H1 (cell line): ENCODE measurements around the gene SIRT5. TPM values are rescaled to one million over a fixed set of nuclear protein-coding genes. Genes with fewer than 3 reads are reported as not detected.

Experiments used
- CTCF ChIA-PET: fragments of 300-600 bp; sonication (Branson Sonifier 250); formaldehyde crosslinking; loops from one replicate; lab custom pipeline; 2021; ENCODE audit not compliant: partially characterized antibody; lab: Charles Lee
- POLR2A ChIA-PET: fragments of 300-600 bp; sonication (Branson Sonifier 250); formaldehyde crosslinking; loops from one replicate; lab custom pipeline; 2021; ENCODE audit warnings: inconsistent platforms; ENCODE audit not compliant: partially characterized antibody; lab: Charles Lee
- DNase-seq, 2 experiments: peaks; one replicate each; pipeline versions ENCODE4 v3.0.0 to v3.0.0-alpha.2; 2010 to 2022; ENCODE audit warnings: low spot score in 2 of 2, low read depth in 1 of 2, mixed read lengths in 1 of 2
- FAIRE-seq: peaks from 2 replicates; lab custom pipeline; 2011; peaks lifted over from hg19 to GRCh38; lab: Jason Lieb, UNC
- H2AFZ ChIP-seq: 2 replicates; pipeline ENCODE4 v1.8.1; 2012; ENCODE audit warnings: low read length, inconsistent platforms
- H2AK5ac ChIP-seq: 2 replicates; pipeline ENCODE4 v1.6.1; 2013; ENCODE audit warnings: low read depth, low read length
- H2BK120ac ChIP-seq: replicated peaks from 2 replicates; pipeline ENCODE3; 2013; ENCODE audit warnings: low read depth, low read length, inconsistent platforms
- H2BK12ac ChIP-seq: 2 replicates; pipeline ENCODE4 v1.6.1; 2013; ENCODE audit warnings: low read depth, low read length
- H2BK15ac ChIP-seq: 2 replicates; pipeline ENCODE4 v1.6.1; 2013; ENCODE audit warnings: low read length
- H2BK20ac ChIP-seq: 2 replicates; pipeline ENCODE4 v1.6.1; 2013; ENCODE audit warnings: low read length
- H2BK5ac ChIP-seq: 2 replicates; pipeline ENCODE4 v1.6.1; 2013; ENCODE audit warnings: low read depth, low read length
- H3K14ac ChIP-seq: 2 replicates; pipeline ENCODE4 v1.6.1; 2013; ENCODE audit warnings: inconsistent platforms; ENCODE audit not compliant: insufficient read length
- H3K18ac ChIP-seq: 2 replicates; pipeline ENCODE4 v1.6.1; 2013; ENCODE audit warnings: low read length; ENCODE audit errors: extremely low read depth
- H3K23ac ChIP-seq: 2 replicates; pipeline ENCODE4 v1.6.1; 2013; ENCODE audit warnings: inconsistent platforms; ENCODE audit not compliant: insufficient read length
- H3K23me2 ChIP-seq: 2 replicates; pipeline ENCODE4 v1.6.1; 2013; ENCODE audit warnings: low read depth, low read length
- H3K27ac ChIP-seq: 2 replicates; pipeline ENCODE4 v1.6.1; 2011; ENCODE audit warnings: low read depth, low read length, inconsistent platforms
- H3K27me3 ChIP-seq, 4 experiments: replicated peaks in 1 of 4; 1 replicate in 1 of 4; 2 replicates in 3 of 4; pipeline versions ENCODE4 v1.6.1 to v1.8.1; 2011 to 2013; ENCODE audit warnings: low read length in 3 of 4, mild to moderate bottlenecking in 3 of 4, inconsistent platforms in 2 of 4, mixed read lengths in 2 of 4, moderate library complexity in 1 of 4; ENCODE audit not compliant: control insufficient read depth in 3 of 4, insufficient read depth in 3 of 4; ENCODE audit errors: extremely low read depth in 1 of 4
- H3K36me3 ChIP-seq, 4 experiments: 2 replicates each; pipeline versions ENCODE4 v1.6.1 to v1.8.1; 2011 to 2013; ENCODE audit warnings: mild to moderate bottlenecking in 4 of 4, low read length in 3 of 4, moderate library complexity in 2 of 4, control low read depth in 1 of 4, inconsistent platforms in 1 of 4; ENCODE audit not compliant: insufficient read depth in 4 of 4, control insufficient read depth in 2 of 4
- H3K4ac ChIP-seq: replicated peaks from 2 replicates; pipeline ENCODE3; 2013; ENCODE audit warnings: low read length, low read depth, mixed read lengths, inconsistent platforms; ENCODE audit not compliant: insufficient read length
- H3K4me1 ChIP-seq, 4 experiments: replicated peaks in 1 of 4; 1 replicate in 1 of 4; 2 replicates in 3 of 4; pipeline versions ENCODE4 v1.6.1 to v1.8.1; 2011 to 2013; ENCODE audit warnings: low read length in 3 of 4, inconsistent platforms in 2 of 4, mixed read lengths in 1 of 4; ENCODE audit not compliant: insufficient read depth in 4 of 4, control insufficient read depth in 3 of 4
- H3K4me2 ChIP-seq, 2 experiments: 2 replicates each; pipeline versions ENCODE4 v1.6.1 to v1.8.1; 2011 to 2013; ENCODE audit warnings: low read depth in 2 of 2, low read length in 2 of 2, control low read depth in 1 of 2, inconsistent platforms in 1 of 2, mild to moderate bottlenecking in 1 of 2; ENCODE audit not compliant: insufficient read depth in 1 of 2
- H3K4me3 ChIP-seq, 4 experiments: fragments of 200-600, 300-600 bp in 1 of 4; sonication (generic), shearing (Covaris generic), sonication (Bioruptor Twin) in 1 of 4; 2 replicates each; pipeline versions ENCODE4 v1.5.1 to v1.8.1; 2011 to 2016; ENCODE audit warnings: low read length in 4 of 4, low read depth in 3 of 4, control low read depth in 2 of 4, inconsistent platforms in 2 of 4, mild to moderate bottlenecking in 2 of 4, mixed read lengths in 1 of 4, moderate library complexity in 1 of 4; ENCODE audit not compliant: insufficient read depth in 2 of 4; ENCODE audit errors: extremely low read depth in 1 of 4
- H3K56ac ChIP-seq: replicated peaks from 2 replicates; pipeline ENCODE3; 2013; ENCODE audit warnings: low read depth, mild to moderate bottlenecking, mixed read lengths, low read length, inconsistent platforms; ENCODE audit not compliant: insufficient read length
- H3K79me1 ChIP-seq: 2 replicates; pipeline ENCODE4 v1.6.1; 2013; ENCODE audit warnings: low read depth, low read length, control low read depth
- H3K79me2 ChIP-seq, 2 experiments: 2 replicates each; pipeline versions ENCODE4 v1.6.1 to v1.8.1; 2012 to 2013; ENCODE audit warnings: low read length in 2 of 2, mild to moderate bottlenecking in 2 of 2, inconsistent platforms in 1 of 2; ENCODE audit not compliant: insufficient read depth in 2 of 2, control insufficient read depth in 1 of 2
- H3K9ac ChIP-seq, 4 experiments: replicated peaks in 1 of 4; 1 replicate in 1 of 4; 2 replicates in 3 of 4; pipeline versions ENCODE4 v1.6.1 to v1.8.1; 2011 to 2013; ENCODE audit warnings: low read depth in 3 of 4, low read length in 3 of 4, control low read depth in 2 of 4, mild to moderate bottlenecking in 2 of 4, moderate library complexity in 2 of 4, inconsistent platforms in 1 of 4; ENCODE audit errors: extremely low read depth in 1 of 4
- H3K9me3 ChIP-seq, 2 experiments: 2 replicates each; pipeline versions ENCODE4 v1.6.1 to v1.8.1; 2012 to 2013; ENCODE audit warnings: mild to moderate bottlenecking in 2 of 2, moderate library complexity in 2 of 2, control low read depth in 1 of 2, inconsistent platforms in 1 of 2, low read depth in 1 of 2, low read length in 1 of 2, mixed read lengths in 1 of 2; ENCODE audit not compliant: insufficient read depth in 2 of 2
- H4K20me1 ChIP-seq, 2 experiments: replicated peaks in 1 of 2; 2 replicates each; pipeline versions ENCODE3 to v1.8.1; 2011 to 2013; ENCODE audit warnings: inconsistent platforms in 2 of 2, low read length in 2 of 2, mild to moderate bottlenecking in 1 of 2; ENCODE audit not compliant: insufficient read depth in 2 of 2, control insufficient read depth in 1 of 2
- H4K5ac ChIP-seq: 2 replicates; pipeline ENCODE4 v1.6.1; 2013; ENCODE audit warnings: low read length, low read depth, mixed read lengths, inconsistent platforms; ENCODE audit not compliant: insufficient read length
- H4K8ac ChIP-seq: 2 replicates; pipeline ENCODE4 v1.8.0; 2013; ENCODE audit warnings: mild to moderate bottlenecking, moderate library complexity, low read length, inconsistent platforms; ENCODE audit not compliant: insufficient read depth; ENCODE audit errors: extremely low read depth
- H4K91ac ChIP-seq: replicated peaks from 2 replicates; pipeline ENCODE3; 2013; ENCODE audit warnings: low read length, mixed read lengths, inconsistent platforms; ENCODE audit not compliant: insufficient read length
- ASH2L ChIP-seq: fragments of 200-600, 300-600 bp; sonication (generic); IDR thresholded peaks from one replicate; pipeline ENCODE4 v1.7.1; 2017; ENCODE audit warnings: low read length
- CBX5 ChIP-seq: fragments of 300-800, 300-1000 bp; sonication (generic); IDR thresholded peaks from 2 replicates; pipeline ENCODE4 v1.7.1; 2016; ENCODE audit warnings: antibody characterized with exemption, low read length, low read depth
- EGR1 ChIP-seq: IDR thresholded peaks from 2 replicates; pipeline ENCODE4 v1.6.1; 2011; ENCODE audit warnings: low read depth, low read length, borderline replicate concordance
- FOSL1 ChIP-seq: IDR thresholded peaks from 2 replicates; pipeline ENCODE4 v1.6.1; 2011; ENCODE audit warnings: mild to moderate bottlenecking, low read depth, low read length, moderate library complexity; ENCODE audit not compliant: insufficient read depth
- RNF2 ChIP-seq: fragments of 200-900, 300-1000 bp; sonication (generic); IDR thresholded peaks from 2 replicates; pipeline ENCODE4 v1.7.1; 2016; ENCODE audit warnings: borderline replicate concordance, low read depth, mild to moderate bottlenecking, antibody characterized with exemption, low read length; ENCODE audit not compliant: poor library complexity, severe bottlenecking; ENCODE audit errors: missing control alignments
- SIRT6 ChIP-seq: IDR thresholded peaks from one replicate; pipeline ENCODE4 v1.7.1; 2012; ENCODE audit warnings: low read length, inconsistent platforms
- SP4 ChIP-seq: IDR thresholded peaks from 2 replicates; pipeline ENCODE4 v1.6.1; 2012; ENCODE audit warnings: low read length, inconsistent platforms
- USF2 ChIP-seq: IDR thresholded peaks from 2 replicates; pipeline ENCODE4 v1.6.1; 2011; ENCODE audit warnings: low read length, improper control_type of control experiment
- whole genome bisulfite sequencing, 2 experiments: shearing (Covaris generic) in 1 of 2; methylation state at CpG; one replicate each; pipeline versions ENCODE4 v1.1.6 to v1.1.7; 2013 to 2015; ENCODE audit warnings: low lambda C conversion rate in 2 of 2, mixed read lengths in 2 of 2, inconsistent platforms in 1 of 2, low coverage in 1 of 2, missing lambda C conversion rate in 1 of 2; ENCODE audit not compliant: insufficient replicate concordance in 2 of 2, insufficient coverage in 1 of 2, insufficient read length in 1 of 2; ENCODE audit errors: extremely low coverage in 1 of 2, missing lambda C conversion rate in 1 of 2; 5-methylcytosine and 5-hydroxymethylcytosine counted together
- polyA plus RNA-seq, 7 experiments: library from polyadenylated mRNA; depleted of rRNA in 3 of 7; stranded (reverse) in 5 of 7; unstranded in 2 of 7; fragments of >200 nt in 5 of 7; fragments of 200-250 nt in 2 of 7; gene quantifications; 1 replicate in 5 of 7; 2 replicates in 1 of 7; 4 replicates in 1 of 7; pipeline versions ENCODE4 v1.2.1 to v1.2.3, GENCODE V29; 2011 to 2013; ENCODE audit warnings: missing spikeins in 2 of 7, mixed read lengths in 2 of 7
- total RNA-seq: library from RNA; stranded (reverse); fragmentation: NEBNext Ultra II Directional; extraction: Animal tissue kit (Norgen Biotek cat#: 25700); gene quantifications from 2 replicates; pipeline ENCODE4 v1.2.1, GENCODE V29; 2021
- TF ChIP-seq, protein P1 (sequence below), 3 experiments: IDR thresholded peaks; 1 replicate in 2 of 3; 2 replicates in 1 of 3; pipeline versions ENCODE4 v1.5.1 to v1.6.1; 2011; ENCODE audit warnings: low read length in 3 of 3, mild to moderate bottlenecking in 3 of 3, inconsistent platforms in 2 of 3, low read depth in 1 of 3, moderate library complexity in 1 of 3; ENCODE audit not compliant: insufficient read depth in 1 of 3; ENCODE audit errors: control extremely low read depth in 1 of 3

SIRT5 gene
- total and polyA plus RNA-seq, 2 of the 8 experiments (the other 6 are each of a cell fraction or from before 2014, with no cell fraction given): 7.4 to 14.7 TPM

DNA sequence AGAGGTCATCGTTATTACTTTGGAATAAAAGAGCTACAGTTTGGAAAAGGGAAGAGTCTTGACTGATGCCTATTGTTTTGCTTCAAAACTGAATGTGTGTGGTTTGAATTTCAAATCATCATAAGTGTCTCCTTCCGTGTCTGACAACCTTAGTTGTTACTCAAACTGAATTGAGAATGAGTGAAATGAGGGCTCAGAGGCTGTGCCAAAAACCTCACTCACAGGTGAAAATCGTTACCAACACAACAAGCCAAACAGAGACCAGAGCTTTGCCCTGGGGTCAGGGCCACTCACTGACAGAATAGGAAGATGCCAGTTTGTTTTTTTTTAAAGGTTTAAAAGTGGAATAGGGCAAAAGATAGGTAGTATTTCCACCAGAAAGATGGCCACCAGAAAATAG, 15.2 kb upstream of the SIRT5 start:
- 81% methylated on average over 3 of the region's 3 CpGs; no CpG with 5 or more reads in 1 of the 2 experiments for WGBS, 2 experiments
- Histone ChIP-seq H3K79me1 (no peaks in the 10 kb centered on the region), H3K18ac (no peak overlapping the region), H3K79me2 (no peaks in the 10 kb centered on the region), H3K9ac (no peak overlapping the region), H4K8ac (no peak overlapping the region), H2BK15ac (no peak overlapping the region), H2BK12ac (no peak overlapping the region), H2AFZ (peak overlapping the region; percentile 55; the same call in 1 of the 2 replicates), H3K27ac (no peak overlapping the region), H3K4ac (no peak overlapping the region), H2BK20ac (no peak overlapping the region), H3K23me2 (no peaks in the 10 kb centered on the region), H3K4me1 (peaks cover 3 to 9% (median 5%) of the 10 kb centered on the region in 4 experiments; a peak in 6 of 7 replicates), H2BK120ac (no peak overlapping the region), H2AK5ac (no peak overlapping the region), H4K91ac (no peak overlapping the region), H4K5ac (no peak overlapping the region), H3K27me3 (no peaks in the 10 kb centered on the region), H3K14ac (no peak overlapping the region), H3K23ac (no peak overlapping the region), H3K9me3 (no peaks in the 10 kb centered on the region), H3K36me3 (no peaks in the 10 kb centered on the region), H3K4me3 (no peak overlapping the region), H3K56ac (no peak overlapping the region), H4K20me1 (no peaks in the 10 kb centered on the region), H3K4me2 (no peak overlapping the region), H2BK5ac (no peak overlapping the region)
- CTCF ChIA-PET: interaction anchor here (0.6 to 2.6 kb wide), 4 partner anchors 16 to 178 kb away, joined by 3 to 5 read pairs (median 3); no protein-coding TSS in a partner anchor
- POLR2A ChIA-PET: interaction anchor here (0.6 to 2.4 kb wide), 3 partner anchors 13 to 218 kb away, joined by 3 to 5 read pairs (median 3); partner anchors contain the start of gene NOL7
- FAIRE-seq: no peak
- DNase-seq: no peak
- no peak for TF ChIP-seq ASH2L
- no peak for TF ChIP-seq CBX5
- TF ChIP-seq FOSL1: no peak
- TF ChIP-seq, protein P1, sequence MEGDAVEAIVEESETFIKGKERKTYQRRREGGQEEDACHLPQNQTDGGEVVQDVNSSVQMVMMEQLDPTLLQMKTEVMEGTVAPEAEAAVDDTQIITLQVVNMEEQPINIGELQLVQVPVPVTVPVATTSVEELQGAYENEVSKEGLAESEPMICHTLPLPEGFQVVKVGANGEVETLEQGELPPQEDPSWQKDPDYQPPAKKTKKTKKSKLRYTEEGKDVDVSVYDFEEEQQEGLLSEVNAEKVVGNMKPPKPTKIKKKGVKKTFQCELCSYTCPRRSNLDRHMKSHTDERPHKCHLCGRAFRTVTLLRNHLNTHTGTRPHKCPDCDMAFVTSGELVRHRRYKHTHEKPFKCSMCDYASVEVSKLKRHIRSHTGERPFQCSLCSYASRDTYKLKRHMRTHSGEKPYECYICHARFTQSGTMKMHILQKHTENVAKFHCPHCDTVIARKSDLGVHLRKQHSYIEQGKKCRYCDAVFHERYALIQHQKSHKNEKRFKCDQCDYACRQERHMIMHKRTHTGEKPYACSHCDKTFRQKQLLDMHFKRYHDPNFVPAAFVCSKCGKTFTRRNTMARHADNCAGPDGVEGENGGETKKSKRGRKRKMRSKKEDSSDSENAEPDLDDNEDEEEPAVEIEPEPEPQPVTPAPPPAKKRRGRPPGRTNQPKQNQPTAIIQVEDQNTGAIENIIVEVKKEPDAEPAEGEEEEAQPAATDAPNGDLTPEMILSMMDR (IDR thresholded peaks at IDR 0.05; ENCODE audit: control extremely low read depth in 1 of 3, insufficient read depth in 1 of 3, low read depth in 1 of 3, low read length in 3 of 3): no peak
- no peak for TF ChIP-seq SIRT6
- no peak for TF ChIP-seq EGR1
- TF ChIP-seq SP4: no peak
- TF ChIP-seq USF2: no peak
- TF ChIP-seq RNF2: no peak
